Activated naive CD4-positive, alpha-beta T cell treated with anti-CD3 and anti-CD28 coated beads, Interleukin-2, amount 50 U/mL, for 16 hours (primary cell): ENCODE measurements around the gene BCHE.

Source experiments
- DNase-seq: peaks from one replicate; pipeline ENCODE4 v3.0.0-alpha.2; 2020

Gene BCHE

GRCh38 chr3:165837058-165837525, at the start of gene BCHE:
TSS of gene BCHE (minus strand) at chr3:165837423. CDS start at chr3:165831033, 6,390 bp downstream.
- no peak for DNase-seq

GRCh38 chr3:165885558-165886270, 48.5 kb upstream of the BCHE start:
- DNase-seq = no peak

DNA sequence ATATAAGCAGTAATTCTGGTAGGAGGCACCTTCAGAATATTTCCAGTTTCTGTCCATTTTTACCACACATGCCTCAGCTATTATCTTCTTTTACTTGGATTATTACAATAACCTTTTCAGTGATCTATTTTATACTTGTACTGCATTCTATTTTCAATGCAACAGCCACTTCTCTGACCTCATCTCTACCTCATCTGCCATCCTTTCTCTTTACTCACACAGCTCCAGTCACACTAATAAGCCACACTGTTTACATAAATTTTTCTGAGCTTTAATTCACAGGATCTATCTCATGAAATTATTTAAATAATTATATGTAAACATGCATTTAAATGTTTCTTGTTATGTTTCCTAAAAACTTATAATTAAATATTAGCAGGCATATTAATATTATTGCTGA, 47.3 kb upstream of the BCHE start:
- no peak for DNase-seq

DNA sequence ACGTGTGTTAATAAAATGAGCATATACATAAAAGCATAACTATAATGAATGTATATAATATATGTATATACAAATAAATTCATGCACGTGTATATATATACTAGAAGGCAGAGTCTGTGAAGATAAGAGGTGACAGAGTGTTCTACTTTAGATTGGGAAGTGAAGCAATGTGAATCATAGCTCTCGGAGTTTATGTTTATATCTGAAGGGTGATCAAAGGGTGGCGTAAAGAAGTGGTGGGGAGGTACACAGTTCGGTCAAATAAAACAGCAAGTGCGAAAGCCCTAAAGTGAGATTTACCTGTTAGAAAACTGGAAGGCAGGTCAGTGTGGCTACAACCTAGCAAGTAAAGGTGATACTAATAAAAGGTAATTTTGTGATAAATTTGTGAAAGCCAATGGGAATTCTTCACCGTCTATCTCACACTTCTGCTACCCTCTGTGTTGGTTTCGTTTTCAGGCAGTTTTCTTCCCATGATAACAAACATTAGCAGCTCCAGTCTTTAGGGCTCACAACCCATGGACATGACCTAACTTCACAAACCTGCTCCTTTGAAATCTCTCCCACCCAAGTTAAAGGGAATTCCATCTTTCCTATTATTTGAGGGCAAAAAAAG, 46.7 kb upstream of the BCHE start:
- DNase-seq = no peak

DNA sequence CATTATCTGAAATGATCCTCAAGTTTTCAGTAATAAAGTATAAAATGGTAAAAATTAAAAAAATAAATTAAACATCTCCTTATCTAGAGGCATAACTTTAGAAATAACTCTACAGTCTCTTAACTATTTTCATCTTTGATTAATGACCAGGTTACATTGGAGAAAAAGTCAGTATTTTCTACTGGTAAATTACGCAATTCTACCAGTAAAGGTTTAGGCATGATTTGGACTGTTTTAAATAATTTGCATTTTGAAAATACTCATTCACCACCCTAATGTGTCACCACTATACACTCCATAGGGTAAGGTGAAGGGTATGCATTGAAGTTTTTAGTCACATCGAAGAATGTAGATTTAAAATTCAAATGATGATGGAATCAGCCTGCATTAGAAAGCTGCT, 45.9 kb upstream of the BCHE start:
- DNase-seq = no peak

GRCh38 chr3:165875644-165876043, 38.4 kb upstream of the BCHE start:
- DNase-seq = no peak

GRCh38 chr3:165874663-165875489, 37.7 kb upstream of the BCHE start:
- DNase-seq = no peak

DNA sequence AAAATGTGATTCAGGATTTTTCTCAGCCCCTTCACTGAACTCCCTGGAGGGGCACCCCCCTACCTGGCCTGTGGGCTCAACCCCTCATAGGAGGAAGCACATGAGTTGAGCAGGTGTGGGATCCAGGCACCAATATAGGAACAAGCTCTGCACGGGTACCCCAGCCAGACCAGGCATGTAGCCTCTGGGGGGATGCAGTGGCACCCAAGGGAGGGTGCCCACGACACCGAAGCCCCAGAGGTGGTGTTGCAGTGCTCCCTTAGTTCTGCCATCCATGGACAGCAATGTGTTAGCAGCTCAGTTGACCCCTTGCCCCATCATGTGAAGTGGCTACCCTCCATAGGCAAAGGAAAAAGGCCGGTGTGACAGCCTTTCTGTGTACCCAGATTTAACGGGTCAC, 30.9 kb upstream of the BCHE start:
- no peak for DNase-seq

DNA sequence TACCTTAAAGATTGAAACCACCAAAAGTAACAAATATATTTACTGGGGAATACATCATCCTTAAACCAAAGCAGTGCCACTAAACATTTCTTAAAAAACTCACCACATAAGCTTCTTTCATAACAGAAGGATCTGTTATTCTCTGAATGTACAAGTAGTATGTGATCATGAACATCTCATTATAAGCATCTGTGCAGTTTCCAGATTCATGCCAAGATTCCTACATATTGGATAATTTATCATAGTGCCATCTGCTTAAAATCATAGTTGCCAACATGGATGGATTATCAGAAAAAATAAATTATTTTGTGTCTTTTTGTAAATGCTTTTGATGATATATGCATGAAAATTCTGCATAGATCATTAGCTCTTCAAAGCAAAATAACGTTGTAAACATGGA, 21.8 kb upstream of the BCHE start:
- DNase-seq = no peak

- no peak for DNase-seq
Measured at GRCh38 chr3:165855581-165855980, 18.4 kb upstream of the BCHE start.

DNA sequence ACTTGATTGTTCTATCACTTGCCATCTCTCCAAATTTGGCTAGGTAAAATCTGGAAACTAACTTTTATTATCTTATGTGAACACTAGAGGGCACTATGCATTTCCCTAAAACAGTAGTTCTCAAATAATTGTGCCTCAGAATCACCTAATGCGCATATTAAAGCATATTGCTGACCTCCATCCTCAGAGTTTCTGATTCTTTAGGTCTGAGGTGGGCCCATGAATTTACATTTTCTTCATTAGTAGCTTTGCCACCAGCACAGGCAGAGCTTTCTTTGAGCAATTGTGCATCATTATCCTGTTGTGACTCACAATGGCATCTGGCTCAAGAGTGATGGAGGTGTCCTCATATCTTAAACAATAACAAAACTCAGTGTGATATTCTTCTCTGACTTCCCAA, 17.5 kb upstream of the BCHE start:
- DNase-seq = no peak

DNA sequence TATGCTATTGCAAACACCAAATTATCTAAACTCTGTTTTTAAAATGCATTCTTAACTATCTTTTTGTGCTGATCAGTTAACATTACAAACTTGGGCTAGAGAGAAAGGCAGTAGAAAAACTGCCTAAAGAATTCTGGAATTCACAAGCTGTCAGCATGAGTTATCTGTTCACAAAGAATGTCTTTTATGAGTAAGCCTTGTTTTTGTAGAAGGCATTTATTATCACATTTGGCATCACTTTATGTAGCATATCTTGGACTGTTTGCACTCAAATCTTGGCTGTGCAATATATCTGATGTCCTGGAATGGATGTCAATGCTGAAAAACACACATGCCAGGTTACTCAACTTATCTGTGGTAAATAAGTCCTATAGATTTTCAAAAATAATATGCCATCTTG, 15.5 kb upstream of the BCHE start:
- DNase-seq = no peak

- no peak for DNase-seq
Measured at GRCh38 chr3:165852191-165852590, 15.0 kb upstream of the BCHE start.

GRCh38 chr3:165846056-165846455, 8.8 kb upstream of the BCHE start:
- no peak for DNase-seq

DNA sequence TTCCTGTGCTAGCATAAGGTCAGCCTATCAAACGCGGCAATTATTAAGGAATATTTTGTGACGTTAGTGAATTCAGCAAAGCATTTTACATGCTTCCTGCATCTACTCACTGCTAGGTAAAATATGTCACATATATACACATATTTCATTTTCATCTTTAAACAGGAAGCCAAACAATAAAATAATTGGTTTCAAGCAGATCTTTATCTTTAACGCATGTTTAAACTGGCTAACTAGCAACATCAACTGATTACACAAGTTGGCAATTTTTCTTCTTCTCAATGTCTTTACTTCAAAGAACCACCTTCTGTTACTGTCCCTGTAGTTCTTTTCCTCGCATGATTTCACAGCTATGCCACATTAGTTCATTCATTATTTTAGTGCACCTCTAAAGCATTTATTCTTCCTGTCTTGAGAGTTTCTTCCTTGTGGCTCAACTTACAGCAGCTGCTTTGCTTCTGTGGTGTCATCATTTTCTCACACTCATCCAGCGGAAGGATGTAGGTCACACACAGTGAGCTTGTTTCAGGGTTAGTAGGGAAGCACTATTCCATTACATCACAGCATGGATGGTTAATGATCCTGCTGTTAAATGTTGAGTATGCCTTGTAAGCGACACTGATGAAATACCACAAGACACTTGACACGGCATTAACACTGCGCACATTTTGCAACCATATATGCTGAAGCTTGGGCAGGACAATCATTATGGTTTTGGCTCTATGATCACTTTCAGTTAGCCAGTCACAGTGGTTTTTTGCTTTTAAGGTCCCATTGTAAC, 2.3 kb upstream of the BCHE start:
- DNase-seq = no peak

GRCh38 chr3:165837801-165838200, 578 bp upstream of the BCHE start:
- no peak for DNase-seq

GRCh38 chr3:165835431-165835830, 1.8 kb downstream of the BCHE start:
- DNase-seq = no peak

DNA sequence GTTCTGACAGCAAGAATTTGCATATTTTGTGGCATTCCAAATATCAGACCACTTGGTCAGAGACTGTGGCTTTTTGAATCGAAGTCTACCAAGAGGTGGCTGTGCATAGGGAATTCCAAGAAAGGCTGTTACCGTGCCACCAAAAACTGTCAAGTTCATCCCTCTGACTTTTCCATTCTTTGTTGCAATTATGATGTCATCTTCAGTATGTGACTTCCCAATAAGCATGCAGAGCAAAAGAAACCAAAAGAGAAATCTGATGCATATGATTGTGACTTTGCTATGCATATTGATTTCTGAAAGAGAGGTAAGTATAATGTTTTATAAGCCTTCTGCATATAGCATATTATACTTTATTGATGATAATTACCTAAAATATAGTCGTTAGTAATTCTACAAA, 6.5 kb downstream of the BCHE start:
- no peak for DNase-seq

GRCh38 chr3:165827883-165828282, 9.3 kb downstream of the BCHE start:
- no peak for DNase-seq

GRCh38 chr3:165827233-165827632, 10.0 kb downstream of the BCHE start:
- DNase-seq = no peak

- no peak for DNase-seq
Measured at GRCh38 chr3:165820671-165821123, 16.5 kb downstream of the BCHE start.

- no peak for DNase-seq
Measured at GRCh38 chr3:165817160-165817709, 20.0 kb downstream of the BCHE start.

DNA sequence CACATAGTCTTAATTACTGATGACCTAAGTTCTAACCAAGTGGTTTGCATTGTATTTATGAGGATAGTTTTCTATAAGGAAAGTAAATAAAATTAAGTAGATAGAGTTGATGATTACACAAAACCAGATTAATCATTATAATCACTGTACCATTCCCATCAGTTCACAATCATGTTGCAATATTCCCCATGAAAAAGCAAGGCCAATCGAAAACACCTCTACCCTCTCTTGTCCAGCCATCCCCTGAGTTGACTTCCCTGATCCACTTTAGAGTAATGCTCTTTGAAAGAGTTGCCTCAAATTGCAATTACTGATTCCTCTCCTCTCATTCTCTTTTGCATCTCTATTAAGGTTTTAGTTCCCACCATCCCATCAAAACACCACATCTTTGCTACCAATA, 21.0 kb downstream of the BCHE start:
- DNase-seq = no peak
